Trophoblast cell (in vitro differentiated cells and primary cell): ENCODE results near the gene SRI.

Experiments
- DNase-seq, 2 donors: peaks; one replicate each; pipeline ENCODE4 v3.0.0-alpha.2; 2016
- H2AFZ ChIP-seq: 2 replicates; pipeline ENCODE4 v1.6.1; 2013; ENCODE audit warnings: low read length, moderate library complexity, mild to moderate bottlenecking; ENCODE audit not compliant: insufficient read depth, poor library complexity
- H2AK5ac ChIP-seq: 2 replicates; pipeline ENCODE4 v1.6.1; 2013; ENCODE audit warnings: mild to moderate bottlenecking, low read length
- H2BK120ac ChIP-seq: 2 replicates; pipeline ENCODE4 v1.6.1; 2013; ENCODE audit warnings: low read length, mild to moderate bottlenecking, moderate library complexity; ENCODE audit not compliant: insufficient read depth, poor library complexity
- H2BK12ac ChIP-seq: 2 replicates; pipeline ENCODE4 v1.6.1; 2013; ENCODE audit warnings: mild to moderate bottlenecking, low read length, moderate library complexity
- H2BK5ac ChIP-seq: 2 replicates; pipeline ENCODE4 v1.6.1; 2013; ENCODE audit warnings: low read length, low read depth, moderate library complexity, mild to moderate bottlenecking; ENCODE audit not compliant: poor library complexity
- H3K14ac ChIP-seq: 2 replicates; pipeline ENCODE4 v1.6.1; 2013; ENCODE audit warnings: mild to moderate bottlenecking, low read length
- H3K18ac ChIP-seq: 2 replicates; pipeline ENCODE4 v1.6.1; 2013; ENCODE audit warnings: mild to moderate bottlenecking, low read length
- H3K23ac ChIP-seq: 2 replicates; pipeline ENCODE4 v1.6.1; 2013; ENCODE audit warnings: low read length
- H3K27ac ChIP-seq: 2 replicates; pipeline ENCODE4 v1.5.1; 2013; ENCODE audit warnings: low read depth, mild to moderate bottlenecking, inconsistent platforms, low read length, moderate library complexity
- H3K27me3 ChIP-seq: 2 replicates; pipeline ENCODE4 v1.6.1; 2013; ENCODE audit warnings: inconsistent platforms, mild to moderate bottlenecking, low read length, moderate library complexity; ENCODE audit not compliant: insufficient read depth
- H3K36me3 ChIP-seq, 2 experiments: 1 replicate in 1 of 2; 2 replicates in 1 of 2; pipeline ENCODE4 v1.6.1; 2013; ENCODE audit warnings: low read length in 2 of 2, mild to moderate bottlenecking in 2 of 2, moderate library complexity in 1 of 2; ENCODE audit not compliant: insufficient read depth in 2 of 2, control insufficient read depth in 1 of 2
- H3K4ac ChIP-seq: 2 replicates; pipeline ENCODE4 v1.6.1; 2013; ENCODE audit warnings: low read depth, mild to moderate bottlenecking, low read length, moderate library complexity
- H3K4me1 ChIP-seq, 2 experiments: 1 replicate in 1 of 2; 2 replicates in 1 of 2; pipeline ENCODE4 v1.6.1; 2013; ENCODE audit warnings: low read length in 2 of 2, mild to moderate bottlenecking in 2 of 2, moderate library complexity in 1 of 2; ENCODE audit not compliant: insufficient read depth in 2 of 2, control insufficient read depth in 1 of 2
- H3K4me2 ChIP-seq: 2 replicates; pipeline ENCODE4 v1.6.1; 2013; ENCODE audit warnings: inconsistent platforms, mild to moderate bottlenecking, low read length, moderate library complexity
- H3K4me3 ChIP-seq: 2 replicates; pipeline ENCODE4 v1.5.1; 2013; ENCODE audit warnings: mild to moderate bottlenecking, low read depth, low read length, inconsistent platforms
- H3K79me1 ChIP-seq: one replicate; pipeline ENCODE4 v1.6.1; 2013; ENCODE audit warnings: low read length
- H3K79me2 ChIP-seq: 2 replicates; pipeline ENCODE4 v1.6.1; 2013; ENCODE audit warnings: low read length, mild to moderate bottlenecking; ENCODE audit not compliant: control insufficient read depth, insufficient read depth, poor library complexity
- H3K9ac ChIP-seq: 2 replicates; pipeline ENCODE4 v1.6.1; 2013; ENCODE audit warnings: mild to moderate bottlenecking, low read length
- H3K9me3 ChIP-seq: 2 replicates; pipeline ENCODE4 v1.6.1; 2013; ENCODE audit warnings: low read depth, mild to moderate bottlenecking, control low read depth, inconsistent platforms, low read length; ENCODE audit not compliant: insufficient read depth
- H4K12ac ChIP-seq: 2 replicates; pipeline ENCODE4 v1.6.1; 2013; ENCODE audit warnings: low read depth, mild to moderate bottlenecking, low read length, moderate library complexity
- H4K8ac ChIP-seq: 2 replicates; pipeline ENCODE4 v1.6.1; 2013; ENCODE audit warnings: low read depth, mild to moderate bottlenecking, low read length, moderate library complexity
- H4K91ac ChIP-seq: one replicate; pipeline ENCODE4 v1.6.1; 2013; ENCODE audit warnings: low read depth, mild to moderate bottlenecking, low read length, moderate library complexity
- WGBS: extraction: QIAGEN DNeasy Blood & Tissue Kit; methylation state at CpG from one replicate; pipeline ENCODE4 v1.1.7; 2013; ENCODE audit warnings: missing lambda C conversion rate; ENCODE audit not compliant: insufficient read length, insufficient coverage; ENCODE audit errors: extremely low coverage; 5-methylcytosine and 5-hydroxymethylcytosine counted together

SRI gene

GRCh38 chr7:88205179-88205578 is 14.7 kb downstream of the SRI start:
- Histone ChIP-seq H2BK120ac (no peak overlapping the region), H3K4me2 (no peak overlapping the region), H3K23ac (no peak overlapping the region), H2AK5ac (no peak overlapping the region), H2AFZ (no peak overlapping the region), H3K9ac (no peak overlapping the region), H4K91ac (no peak overlapping the region), H3K27me3 (no peaks in the 10 kb centered on the region), H3K79me2 (no peaks in the 10 kb centered on the region), H3K4me1 (no peaks in the 10 kb centered on the region), H3K14ac (no peak overlapping the region), H3K4me3 (no peak overlapping the region), H3K36me3 (peaks cover 4 to 17% of the 10 kb centered on the region in 2 experiments), H2BK5ac (no peak overlapping the region), H3K79me1 (no peaks in the 10 kb centered on the region), H4K12ac (no peak overlapping the region), H2BK12ac (no peak overlapping the region), H3K4ac (no peak overlapping the region), H3K9me3 (no peaks in the 10 kb centered on the region), H3K18ac (no peak overlapping the region), H3K27ac (no peak overlapping the region), H4K8ac (no peak overlapping the region)
- no peak for DNase-seq

- no peaks in the 10 kb centered on the region for H3K79me2 ChIP-seq
- no CpG with 5 or more reads among the region's 3 CpGs for WGBS
- no peak overlapping the region for H3K18ac ChIP-seq
- H3K4ac ChIP-seq, result no peak overlapping the region
- no peak overlapping the region for H3K4me3 ChIP-seq
- no peak overlapping the region for H3K23ac ChIP-seq
- H3K27ac ChIP-seq, result no peak overlapping the region
- no peak overlapping the region for H2BK5ac ChIP-seq
- no peak overlapping the region for H4K12ac ChIP-seq
- no peak overlapping the region for H2BK120ac ChIP-seq
- H2BK12ac ChIP-seq, result no peak overlapping the region
- H3K27me3 ChIP-seq, result no peaks in the 10 kb centered on the region
- H3K4me1 ChIP-seq, result no peaks in the 10 kb centered on the region
- H3K4me2 ChIP-seq, result no peak overlapping the region
- no peak overlapping the region for H4K8ac ChIP-seq
- no peak overlapping the region for H2AK5ac ChIP-seq
- H3K79me1 ChIP-seq, result no peaks in the 10 kb centered on the region
- no peaks in the 10 kb centered on the region for H3K9me3 ChIP-seq
- peaks cover 3 to 15% of the 10 kb centered on the region in 2 experiments for H3K36me3 ChIP-seq
- H3K14ac ChIP-seq, result no peak overlapping the region
- no peak overlapping the region for H2AFZ ChIP-seq
- no peak overlapping the region for H3K9ac ChIP-seq
- DNase-seq, result no peak
- H4K91ac ChIP-seq, result no peak overlapping the region
Observed at GRCh38 chr7:88204525-88205110, 15.2 kb downstream of the SRI start.

- H3K27me3 ChIP-seq, result no peaks in the 10 kb centered on the region
- no peak overlapping the region for H2AK5ac ChIP-seq
- no peak overlapping the region for H2BK12ac ChIP-seq
- H3K79me1 ChIP-seq, result no peaks in the 10 kb centered on the region
- no peaks in the 10 kb centered on the region for H3K4me1 ChIP-seq
- DNase-seq, result no peak
- H3K36me3 ChIP-seq, result peaks cover 1 to 12% of the 10 kb centered on the region in 2 experiments
- no peak overlapping the region for H2AFZ ChIP-seq
- H3K9me3 ChIP-seq, result no peaks in the 10 kb centered on the region
- H3K9ac ChIP-seq, result no peak overlapping the region
- H4K8ac ChIP-seq, result no peak overlapping the region
- H3K79me2 ChIP-seq, result no peaks in the 10 kb centered on the region
- H4K12ac ChIP-seq, result no peak overlapping the region
- no peak overlapping the region for H3K14ac ChIP-seq
- no peak overlapping the region for H2BK120ac ChIP-seq
- H3K23ac ChIP-seq, result no peak overlapping the region
- H4K91ac ChIP-seq, result no peak overlapping the region
- H3K18ac ChIP-seq, result no peak overlapping the region
- no peak overlapping the region for H3K4ac ChIP-seq
- no peak overlapping the region for H3K4me2 ChIP-seq
- no peak overlapping the region for H2BK5ac ChIP-seq
- no peak overlapping the region for H3K27ac ChIP-seq
- no peak overlapping the region for H3K4me3 ChIP-seq
- WGBS, result no CpG with 5 or more reads among the region's 4 CpGs
Observed at GRCh38 chr7:88203401-88203800, 16.4 kb downstream of the SRI start.

DNA sequence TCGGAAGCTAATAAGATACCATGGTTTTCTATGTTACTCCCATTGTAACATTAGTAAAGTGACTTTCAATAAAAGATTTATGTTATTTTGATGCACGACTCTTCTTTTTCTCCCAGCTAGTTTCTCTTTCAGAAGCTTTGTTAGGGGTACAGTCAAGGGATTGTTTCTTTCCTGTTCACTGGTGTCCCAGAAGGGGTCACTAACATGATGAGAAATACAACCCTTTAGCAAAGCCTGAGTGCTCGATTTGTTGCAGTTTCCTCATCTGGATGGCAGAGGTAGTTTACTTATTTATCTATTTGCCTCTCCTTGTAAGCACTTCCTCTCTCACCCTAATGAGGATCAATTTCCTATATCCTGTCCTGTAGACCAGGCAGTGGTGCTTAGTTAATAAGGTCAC is 17.0 kb downstream of the SRI start:
- no peak for DNase-seq
- Histone ChIP-seq H2BK120ac (no peak overlapping the region), H3K79me2 (no peaks in the 10 kb centered on the region), H3K14ac (no peak overlapping the region), H3K79me1 (no peaks in the 10 kb centered on the region), H4K91ac (no peak overlapping the region), H3K9ac (no peak overlapping the region), H3K27me3 (no peaks in the 10 kb centered on the region), H2BK12ac (no peak overlapping the region), H2AFZ (no peak overlapping the region), H4K12ac (no peak overlapping the region), H3K23ac (no peak overlapping the region), H3K4me1 (no peaks in the 10 kb centered on the region), H2BK5ac (no peak overlapping the region), H3K4ac (no peak overlapping the region), H4K8ac (no peak overlapping the region), H2AK5ac (no peak overlapping the region), H3K4me2 (no peak overlapping the region), H3K9me3 (no peaks in the 10 kb centered on the region), H3K4me3 (no peak overlapping the region), H3K36me3 (peaks cover 1 to 12% of the 10 kb centered on the region in 2 experiments), H3K27ac (no peak overlapping the region), H3K18ac (no peak overlapping the region)
- WGBS, result no CpG with 5 or more reads among the region's 3 CpGs
